COLO668 (cell line): ENCODE measurements around the gene NUDT3.
"Not testable (repeated sequence)": the region's sequence is repeated elsewhere in the genome, so short reads cannot be mapped to it uniquely, and the experiment has no call there.

Source experiments
- DNase-seq: peaks from one replicate; lab custom pipeline; 2025; ENCODE audit not compliant: unreplicated experiment; lab: John Stamatoyannopoulos, UW

NUDT3 gene

GRCh38 chr6:34346175-34347119, 46.0 kb downstream of the NUDT3 start:
- DNase-seq: no peak

- DNase-seq: no peak
These were observed 48.7 kb downstream of the NUDT3 start for GRCh38 chr6:34343806-34344205.

GRCh38 chr6:34342247-34342646, 50.2 kb downstream of the NUDT3 start:
- no peak for DNase-seq

GRCh38 chr6:34341481-34341971, 50.9 kb downstream of the NUDT3 start:
- DNase-seq: no peak

- no peak for DNase-seq
These were observed 51.5 kb downstream of the NUDT3 start for GRCh38 chr6:34340906-34341480.

GRCh38 chr6:34340394-34340793, 52.1 kb downstream of the NUDT3 start:
- DNase-seq: no peak

GRCh38 chr6:34339971-34340370, 52.5 kb downstream of the NUDT3 start:
- DNase-seq: no peak

- no peak for DNase-seq
These were observed 53.0 kb downstream of the NUDT3 start for GRCh38 chr6:34339432-34339831.

- no peak for DNase-seq
These were observed 53.7 kb downstream of the NUDT3 start for GRCh38 chr6:34338811-34339210.

- no peak for DNase-seq
These were observed 54.1 kb downstream of the NUDT3 start for GRCh38 chr6:34338377-34338776.

GRCh38 chr6:34334796-34335416, 57.6 kb downstream of the NUDT3 start:
- DNase-seq: no peak

- no peak for DNase-seq
These were observed 58.6 kb downstream of the NUDT3 start for GRCh38 chr6:34333858-34334257.

GRCh38 chr6:34332251-34333198, 59.9 kb downstream of the NUDT3 start:
- DNase-seq: no peak

GRCh38 chr6:34331371-34332050, 61.0 kb downstream of the NUDT3 start:
- no peak for DNase-seq

GRCh38 chr6:34329814-34330213, 62.7 kb downstream of the NUDT3 start:
- DNase-seq: not testable (repeated sequence)

GRCh38 chr6:34328969-34329368, 63.5 kb downstream of the NUDT3 start:
- DNase-seq: no peak

GRCh38 chr6:34327313-34328205, 64.9 kb downstream of the NUDT3 start:
- DNase-seq: not testable (repeated sequence)

GRCh38 chr6:34325633-34326032, 66.8 kb downstream of the NUDT3 start:
- no peak for DNase-seq
